Measurements from ENCODE around the gene SEC24C.

SEC24C gene

GRCh38 chr10:73810735-73811465 lies 66.7 kb downstream of the SEC24C start:
- DNase-seq, result peak in 7 of 56 donors; percentile 28 to 63 (median 46)

- no peak for DNase-seq
Observed at GRCh38 chr10:73812657-73813056, 68.5 kb downstream of the SEC24C start.

DNA sequence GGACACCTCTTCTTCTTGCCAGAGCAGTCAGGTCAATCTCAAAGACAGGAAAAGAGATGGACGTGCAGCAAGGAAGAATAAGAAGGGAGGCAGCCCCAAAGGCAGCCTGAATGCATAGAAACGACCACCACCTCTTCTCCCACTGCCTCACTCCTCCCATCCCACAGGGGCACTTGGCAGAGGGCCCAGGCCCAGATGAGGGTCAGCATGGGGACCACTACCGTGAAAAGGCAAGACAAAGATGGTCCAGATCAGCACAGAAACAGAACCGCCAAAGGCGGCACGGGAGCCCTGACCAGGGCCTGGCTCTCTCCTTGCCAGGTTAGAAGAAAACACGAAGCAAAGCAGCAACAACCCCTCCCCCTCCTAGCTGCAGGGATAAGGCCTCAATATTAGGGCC lies 69.2 kb downstream of the SEC24C start:
- DNase-seq, result no peak

DNA sequence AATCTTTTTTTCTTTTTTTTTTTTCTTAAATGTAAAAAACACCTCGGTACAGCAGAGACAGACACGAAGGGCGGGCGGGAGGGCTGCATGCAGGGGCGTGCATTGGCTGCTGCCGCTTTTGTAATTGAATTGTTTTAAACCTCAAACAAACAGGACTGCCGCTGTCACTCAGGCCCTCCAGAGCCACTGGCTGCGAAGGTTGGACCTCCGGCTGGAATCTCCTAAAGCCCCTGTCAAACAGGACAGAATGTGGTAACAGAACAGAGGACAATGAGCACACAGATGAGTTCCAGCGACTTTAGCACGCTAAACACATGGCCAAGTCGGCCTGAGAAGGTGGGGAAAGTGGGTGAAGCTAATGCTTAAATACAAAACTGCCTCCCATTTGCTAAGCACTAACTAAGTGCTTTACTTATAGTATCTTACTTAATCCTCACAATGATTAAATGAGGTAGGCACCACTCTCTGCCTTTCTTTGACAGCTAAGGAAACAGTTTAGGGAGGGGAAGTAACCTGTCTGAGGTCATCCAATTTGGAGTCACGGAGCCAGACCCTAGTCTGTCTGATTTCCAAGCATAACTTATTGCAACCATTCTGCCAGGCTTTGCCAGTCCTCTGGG lies 70.2 kb downstream of the SEC24C start:
- DNase-seq, result no peak

DNA sequence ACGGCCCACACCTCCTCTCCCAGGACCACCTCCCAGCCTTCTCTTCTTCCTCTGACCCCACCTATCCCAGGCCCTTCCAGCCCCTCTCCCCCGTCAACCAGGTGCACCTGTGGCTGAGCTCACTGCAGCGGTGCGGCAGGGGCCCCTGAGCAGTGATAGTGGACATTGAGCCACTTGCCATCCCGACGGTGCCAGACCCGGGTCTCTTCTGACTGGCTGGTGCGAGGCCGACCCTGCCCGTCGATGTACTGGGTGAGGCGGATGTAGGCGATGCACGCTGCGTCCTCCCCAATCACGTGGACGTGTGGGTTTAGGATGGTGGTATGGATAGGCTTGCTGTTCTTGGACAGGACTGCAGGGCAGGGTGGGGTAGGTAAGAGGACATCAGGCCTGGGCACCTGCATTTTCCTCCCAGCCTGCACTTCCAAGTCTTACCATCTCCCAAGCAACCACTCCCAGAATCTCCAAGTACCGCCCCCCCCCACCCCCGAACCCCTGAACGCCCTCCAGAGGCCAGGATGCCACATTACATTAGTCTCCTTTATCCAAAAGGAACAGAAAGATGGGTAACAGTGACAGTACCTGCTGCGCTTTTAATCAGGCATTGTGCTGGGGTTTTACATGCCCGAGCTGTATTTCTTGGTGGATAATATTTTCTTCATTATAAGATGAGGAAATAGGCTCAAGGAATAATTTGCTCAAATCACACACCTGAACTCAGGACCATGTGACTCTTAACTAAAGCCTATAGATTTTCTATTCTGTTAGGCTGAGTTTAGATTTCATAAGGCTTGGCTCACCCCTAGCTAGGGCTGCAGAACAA lies 70.9 kb downstream of the SEC24C start:
- DNase-seq, result no peak

DNA sequence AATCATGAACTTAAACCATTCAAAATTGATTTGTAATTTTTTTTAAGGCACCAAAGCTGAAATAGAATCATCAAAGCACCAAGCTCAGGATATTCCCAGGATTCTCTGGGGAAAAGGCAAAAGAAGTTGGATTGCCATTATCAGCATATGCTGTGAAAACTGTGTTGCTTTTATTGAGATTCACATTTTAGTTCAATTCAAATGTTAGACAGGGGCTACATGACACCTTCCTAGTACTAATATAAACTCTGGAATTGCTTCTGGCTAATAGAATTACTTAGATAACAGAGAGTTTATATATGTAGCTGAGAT lies 71.5 kb downstream of the SEC24C start:
- DNase-seq, result no peak

GRCh38 chr10:73816917-73817729 lies 73.0 kb downstream of the SEC24C start:
- no peak for DNase-seq

DNA sequence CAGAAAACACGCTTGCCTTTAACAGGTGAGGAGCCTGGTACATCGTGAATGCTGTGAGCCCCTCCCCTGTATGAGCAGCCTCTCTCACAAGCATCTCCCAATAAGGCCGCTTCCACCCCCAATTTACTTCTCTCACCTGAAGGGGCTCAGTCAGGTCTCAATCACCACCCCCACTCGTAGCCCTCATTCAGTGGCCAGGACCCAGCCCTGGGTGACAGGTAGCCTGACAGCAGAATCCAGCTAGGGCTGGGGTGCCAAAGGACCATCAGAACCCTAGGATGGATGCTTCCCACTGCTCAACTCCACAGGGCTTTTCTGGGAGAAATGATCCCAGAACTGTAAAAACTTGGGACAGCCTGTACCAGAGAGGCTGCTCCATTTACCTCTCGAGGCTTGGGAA lies 73.7 kb downstream of the SEC24C start:
- no peak for DNase-seq

GRCh38 chr10:73818402-73818801 lies 74.2 kb downstream of the SEC24C start:
- DNase-seq, result no peak

GRCh38 chr10:73819081-73819480 lies 74.9 kb downstream of the SEC24C start:
- DNase-seq, result no peak

GRCh38 chr10:73819513-73820093 lies 75.4 kb downstream of the SEC24C start:
- peak in 1 of 56 donors; percentile 17 for DNase-seq

Measured in amygdala (tissue), 56 donors.